Measurements from ENCODE around the gene SVBP.

SVBP gene

DNA sequence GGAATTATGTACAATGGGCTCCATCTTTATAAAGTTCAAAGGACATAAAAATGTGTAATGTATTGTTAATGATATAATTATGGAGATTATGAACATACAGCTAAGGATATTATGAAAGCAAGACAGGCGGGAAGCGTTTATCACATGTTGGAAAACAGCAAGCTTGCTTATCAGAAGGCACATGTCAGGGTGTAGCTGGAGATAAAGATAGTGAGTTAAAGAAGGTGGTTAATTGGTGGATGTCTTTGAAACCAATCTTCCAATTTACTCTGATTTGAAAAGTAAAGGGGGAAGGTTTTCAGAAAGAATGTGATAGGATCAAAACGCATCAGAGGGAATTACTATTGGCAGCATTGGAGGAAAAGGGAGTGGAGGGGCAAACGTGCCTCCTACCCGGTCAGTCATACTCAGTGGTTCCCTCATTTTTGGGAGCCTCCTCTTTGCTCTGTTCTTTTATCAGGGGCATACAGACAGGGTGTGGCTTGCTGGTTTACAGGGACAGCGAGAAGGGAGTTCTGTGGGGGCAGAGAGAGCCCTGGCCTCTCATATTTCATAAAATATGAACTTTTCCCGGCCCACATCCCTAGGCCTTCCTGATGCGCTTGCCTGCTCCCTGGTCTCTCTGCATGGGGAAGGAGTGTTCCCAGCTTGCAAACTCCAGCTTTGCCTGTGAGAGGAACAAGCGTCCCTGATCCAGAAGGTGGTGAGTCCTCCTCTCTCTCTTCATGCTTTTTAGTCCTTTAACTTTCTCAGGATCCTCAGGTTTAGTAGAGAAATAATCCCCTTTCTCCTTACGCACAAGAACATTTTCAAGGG lies 8.0 kb upstream of the SVBP start:
- no peaks in the 10 kb centered on the region for H3K9me2 ChIP-seq (replicated peaks; ENCODE audit: low read depth, low read length)
- no peak overlapping the region for H3K4me2 ChIP-seq (ENCODE audit: low read depth, low read length, poor library complexity, severe bottlenecking)

DNA sequence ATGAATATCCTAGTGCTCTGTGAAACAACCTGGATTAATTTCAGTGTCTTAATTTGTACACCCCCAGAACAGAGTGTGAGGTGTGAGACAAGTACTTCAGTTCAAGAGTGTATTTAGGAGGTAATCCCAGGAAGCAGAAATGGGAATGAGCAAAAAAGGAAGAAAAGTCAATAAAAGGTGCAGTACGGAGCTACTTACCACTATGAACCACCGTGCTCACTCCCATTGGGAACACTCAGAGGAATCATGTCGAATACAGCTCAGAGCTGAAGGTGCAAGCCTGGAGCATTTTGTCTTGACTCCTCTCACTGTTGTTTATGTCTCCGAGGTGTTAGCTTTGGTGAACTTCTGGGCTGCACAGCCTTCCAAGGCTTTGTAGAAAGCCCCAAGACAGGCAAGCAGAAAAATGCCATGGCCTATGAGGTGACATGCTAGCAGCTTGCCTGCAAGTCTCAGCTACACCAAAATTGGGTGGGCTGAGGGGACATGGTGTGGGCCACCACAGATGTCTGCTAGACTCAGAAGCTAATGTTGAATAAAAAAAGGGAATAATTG lies 7.4 kb upstream of the SVBP start:
- no peak overlapping the region for H3K4me3 ChIP-seq (ENCODE audit: low read length, poor library complexity, severe bottlenecking)
- H3K4me2 ChIP-seq (ENCODE audit: low read depth, low read length, poor library complexity, severe bottlenecking) = no peak overlapping the region
- H3K36me3 ChIP-seq (ENCODE audit: insufficient read depth, low read length) = no peaks in the 10 kb centered on the region
- no peaks in the 10 kb centered on the region for H3K27me3 ChIP-seq (ENCODE audit: insufficient read depth, low read length, poor library complexity, severe bottlenecking)
- no peaks in the 10 kb centered on the region for H3F3A ChIP-seq (ENCODE audit: low read depth)
- H4K20me1 ChIP-seq (ENCODE audit: insufficient read depth, low read length, poor library complexity, severe bottlenecking) = no peaks in the 10 kb centered on the region
- H3K9ac ChIP-seq (ENCODE audit: low read depth, low read length, poor library complexity, severe bottlenecking) = no peak overlapping the region
- H2AFZ ChIP-seq (ENCODE audit: low read length) = no peak overlapping the region
- TF ChIP-seq, protein P1, sequence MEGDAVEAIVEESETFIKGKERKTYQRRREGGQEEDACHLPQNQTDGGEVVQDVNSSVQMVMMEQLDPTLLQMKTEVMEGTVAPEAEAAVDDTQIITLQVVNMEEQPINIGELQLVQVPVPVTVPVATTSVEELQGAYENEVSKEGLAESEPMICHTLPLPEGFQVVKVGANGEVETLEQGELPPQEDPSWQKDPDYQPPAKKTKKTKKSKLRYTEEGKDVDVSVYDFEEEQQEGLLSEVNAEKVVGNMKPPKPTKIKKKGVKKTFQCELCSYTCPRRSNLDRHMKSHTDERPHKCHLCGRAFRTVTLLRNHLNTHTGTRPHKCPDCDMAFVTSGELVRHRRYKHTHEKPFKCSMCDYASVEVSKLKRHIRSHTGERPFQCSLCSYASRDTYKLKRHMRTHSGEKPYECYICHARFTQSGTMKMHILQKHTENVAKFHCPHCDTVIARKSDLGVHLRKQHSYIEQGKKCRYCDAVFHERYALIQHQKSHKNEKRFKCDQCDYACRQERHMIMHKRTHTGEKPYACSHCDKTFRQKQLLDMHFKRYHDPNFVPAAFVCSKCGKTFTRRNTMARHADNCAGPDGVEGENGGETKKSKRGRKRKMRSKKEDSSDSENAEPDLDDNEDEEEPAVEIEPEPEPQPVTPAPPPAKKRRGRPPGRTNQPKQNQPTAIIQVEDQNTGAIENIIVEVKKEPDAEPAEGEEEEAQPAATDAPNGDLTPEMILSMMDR (conservative IDR thresholded peaks at IDR 0.05; ENCODE audit: low read length) = no peak
- TF ChIP-seq EZH2phosphoT487 (IDR thresholded peaks at IDR 0.05; ENCODE audit: borderline replicate concordance) = no peak
- peaks cover 17% of the 10 kb centered on the region for H3K4me1 ChIP-seq (ENCODE audit: insufficient read depth, low read length, poor library complexity, severe bottlenecking)
- H3K9me2 ChIP-seq (replicated peaks; ENCODE audit: low read depth, low read length) = no peaks in the 10 kb centered on the region
- H3K9me3 ChIP-seq (ENCODE audit: insufficient read depth, low read depth, low read length) = no peaks in the 10 kb centered on the region
- H3K79me2 ChIP-seq (ENCODE audit: insufficient read depth, low read length) = no peaks in the 10 kb centered on the region

More for the DNA sequence above, 8.0 kb upstream of the SVBP start:
- Histone ChIP-seq H3F3A (ENCODE audit: low read depth) (no peaks in the 10 kb centered on the region), H3K79me2 (ENCODE audit: insufficient read depth, low read length) (no peaks in the 10 kb centered on the region), H4K20me1 (ENCODE audit: insufficient read depth, low read length, poor library complexity, severe bottlenecking) (no peaks in the 10 kb centered on the region), H2AFZ (ENCODE audit: low read length) (no peak overlapping the region), H3K4me3 (ENCODE audit: low read length, poor library complexity, severe bottlenecking) (no peak overlapping the region), H3K9me3 (ENCODE audit: insufficient read depth, low read depth, low read length) (no peaks in the 10 kb centered on the region), H3K9ac (ENCODE audit: low read depth, low read length, poor library complexity, severe bottlenecking) (no peak overlapping the region), H3K36me3 (ENCODE audit: insufficient read depth, low read length) (no peaks in the 10 kb centered on the region), H3K27me3 (ENCODE audit: insufficient read depth, low read length, poor library complexity, severe bottlenecking) (no peaks in the 10 kb centered on the region), H3K4me1 (ENCODE audit: insufficient read depth, low read length, poor library complexity, severe bottlenecking) (peaks cover 17% of the 10 kb centered on the region)
- no peak for TF ChIP-seq EZH2phosphoT487 (IDR thresholded peaks at IDR 0.05; ENCODE audit: borderline replicate concordance)
- TF ChIP-seq, protein P1 (conservative IDR thresholded peaks at IDR 0.05; ENCODE audit: low read length) = no peak

DNA sequence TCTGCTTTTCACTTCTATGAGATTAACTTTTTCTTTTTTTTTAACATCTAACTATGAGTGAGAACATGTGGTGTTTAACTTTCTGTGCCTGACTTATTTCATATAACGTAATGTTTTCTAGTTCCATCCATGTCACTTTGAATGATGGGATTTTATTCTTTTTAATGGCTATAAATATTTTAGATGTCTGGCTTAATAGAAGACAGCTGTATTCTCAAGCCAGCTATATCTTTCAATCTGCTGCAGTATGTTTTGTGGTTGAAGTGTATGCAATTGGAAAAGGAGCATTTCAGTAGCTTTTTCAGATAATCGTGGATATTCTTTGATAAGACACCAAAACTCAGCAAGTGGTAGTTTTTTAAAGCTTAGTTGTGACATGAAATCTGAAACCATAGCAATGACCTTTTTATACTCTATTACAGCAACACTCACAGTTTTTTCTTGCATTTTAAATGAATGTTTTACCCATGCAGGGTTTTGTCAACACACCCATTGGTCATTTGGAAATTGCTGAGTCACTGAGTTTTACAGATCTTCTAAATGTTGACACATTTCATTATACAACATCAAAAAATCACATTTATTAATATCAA lies 5.7 kb upstream of the SVBP start:
- no peak overlapping the region for H3K4me3 ChIP-seq (ENCODE audit: low read length, poor library complexity, severe bottlenecking)
- no peaks in the 10 kb centered on the region for H4K20me1 ChIP-seq (ENCODE audit: insufficient read depth, low read length, poor library complexity, severe bottlenecking)
- no peak overlapping the region for H3K9ac ChIP-seq (ENCODE audit: low read depth, low read length, poor library complexity, severe bottlenecking)
- TF ChIP-seq, protein P1 (conservative IDR thresholded peaks at IDR 0.05; ENCODE audit: low read length) = no peak
- no peak for TF ChIP-seq EZH2phosphoT487 (IDR thresholded peaks at IDR 0.05; ENCODE audit: borderline replicate concordance)
- no peaks in the 10 kb centered on the region for H3K9me2 ChIP-seq (replicated peaks; ENCODE audit: low read depth, low read length)
- no peaks in the 10 kb centered on the region for H3K27me3 ChIP-seq (ENCODE audit: insufficient read depth, low read length, poor library complexity, severe bottlenecking)
- peaks cover 20% of the 10 kb centered on the region for H3K4me1 ChIP-seq (ENCODE audit: insufficient read depth, low read length, poor library complexity, severe bottlenecking)
- no peak overlapping the region for H2AFZ ChIP-seq (ENCODE audit: low read length)
- no peaks in the 10 kb centered on the region for H3K9me3 ChIP-seq (ENCODE audit: insufficient read depth, low read depth, low read length)
- H3K4me2 ChIP-seq (ENCODE audit: low read depth, low read length, poor library complexity, severe bottlenecking) = peak overlapping the region; percentile 4
- no peaks in the 10 kb centered on the region for H3K36me3 ChIP-seq (ENCODE audit: insufficient read depth, low read length)
- H3K79me2 ChIP-seq (ENCODE audit: insufficient read depth, low read length) = no peaks in the 10 kb centered on the region
- H3F3A ChIP-seq (ENCODE audit: low read depth) = no peaks in the 10 kb centered on the region; the same call in 1 of the 2 replicates

Data from Loucy (cell line).